GM12865 (cell line): Measurements from ENCODE around the gene YPEL5.
A peak's percentile ranks its signal among the peaks of the same experiment; 100 is the strongest.
"Not testable (repeated sequence)": the region's sequence is repeated elsewhere in the genome, so short reads cannot be mapped to it uniquely, and the experiment has no call there.

Experiments
- DNase-seq: peaks from one replicate; pipeline ENCODE4 v3.0.0; 2010; ENCODE audit warnings: low read depth
- H3K4me3 ChIP-seq: 2 replicates; pipeline ENCODE4 v1.5.1; 2011; ENCODE audit warnings: mild to moderate bottlenecking, low read depth, low read length, control low read depth
- TF ChIP-seq, protein P1 (sequence below): IDR thresholded peaks from 2 replicates; pipeline ENCODE4 v1.5.1; 2011; ENCODE audit warnings: low read length, control low read depth, low read depth, inconsistent platforms; ENCODE audit not compliant: insufficient read depth; ENCODE audit errors: missing control alignments

Gene YPEL5

DNA sequence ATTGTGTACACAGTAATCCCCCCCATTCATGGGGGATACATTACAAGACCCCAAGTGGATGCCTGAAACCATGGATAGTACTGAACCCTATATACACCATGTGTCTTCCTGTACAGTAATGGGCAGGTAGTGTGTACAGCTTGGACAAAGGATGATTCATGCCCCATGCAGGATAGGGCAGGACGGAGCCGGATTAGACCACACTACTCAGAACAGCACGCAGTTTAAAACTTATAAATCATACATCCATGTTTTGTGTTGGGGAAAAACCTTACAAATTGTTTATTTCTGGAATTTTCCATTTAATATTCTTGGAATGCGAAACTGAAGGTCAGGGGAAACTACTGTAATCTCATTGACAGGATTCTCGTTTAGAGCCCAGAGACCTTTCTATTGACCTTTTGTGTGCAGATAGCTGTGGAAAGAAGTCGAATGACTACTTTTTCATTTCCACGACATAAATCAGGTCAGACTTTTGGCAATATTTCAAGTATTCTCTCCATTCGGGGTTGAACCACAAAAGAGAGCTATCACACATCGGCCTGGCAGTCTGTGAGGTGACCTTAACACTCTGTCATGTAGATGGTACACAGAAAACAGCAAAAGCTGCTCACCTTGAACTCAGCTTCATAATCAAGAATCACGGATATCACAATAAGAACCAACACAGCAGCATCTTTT, 9.9 kb upstream of the YPEL5 start:
- TF ChIP-seq, protein P1, sequence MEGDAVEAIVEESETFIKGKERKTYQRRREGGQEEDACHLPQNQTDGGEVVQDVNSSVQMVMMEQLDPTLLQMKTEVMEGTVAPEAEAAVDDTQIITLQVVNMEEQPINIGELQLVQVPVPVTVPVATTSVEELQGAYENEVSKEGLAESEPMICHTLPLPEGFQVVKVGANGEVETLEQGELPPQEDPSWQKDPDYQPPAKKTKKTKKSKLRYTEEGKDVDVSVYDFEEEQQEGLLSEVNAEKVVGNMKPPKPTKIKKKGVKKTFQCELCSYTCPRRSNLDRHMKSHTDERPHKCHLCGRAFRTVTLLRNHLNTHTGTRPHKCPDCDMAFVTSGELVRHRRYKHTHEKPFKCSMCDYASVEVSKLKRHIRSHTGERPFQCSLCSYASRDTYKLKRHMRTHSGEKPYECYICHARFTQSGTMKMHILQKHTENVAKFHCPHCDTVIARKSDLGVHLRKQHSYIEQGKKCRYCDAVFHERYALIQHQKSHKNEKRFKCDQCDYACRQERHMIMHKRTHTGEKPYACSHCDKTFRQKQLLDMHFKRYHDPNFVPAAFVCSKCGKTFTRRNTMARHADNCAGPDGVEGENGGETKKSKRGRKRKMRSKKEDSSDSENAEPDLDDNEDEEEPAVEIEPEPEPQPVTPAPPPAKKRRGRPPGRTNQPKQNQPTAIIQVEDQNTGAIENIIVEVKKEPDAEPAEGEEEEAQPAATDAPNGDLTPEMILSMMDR, result no peak
- DNase-seq, result no peak
- no peak overlapping the region for H3K4me3 ChIP-seq

DNA sequence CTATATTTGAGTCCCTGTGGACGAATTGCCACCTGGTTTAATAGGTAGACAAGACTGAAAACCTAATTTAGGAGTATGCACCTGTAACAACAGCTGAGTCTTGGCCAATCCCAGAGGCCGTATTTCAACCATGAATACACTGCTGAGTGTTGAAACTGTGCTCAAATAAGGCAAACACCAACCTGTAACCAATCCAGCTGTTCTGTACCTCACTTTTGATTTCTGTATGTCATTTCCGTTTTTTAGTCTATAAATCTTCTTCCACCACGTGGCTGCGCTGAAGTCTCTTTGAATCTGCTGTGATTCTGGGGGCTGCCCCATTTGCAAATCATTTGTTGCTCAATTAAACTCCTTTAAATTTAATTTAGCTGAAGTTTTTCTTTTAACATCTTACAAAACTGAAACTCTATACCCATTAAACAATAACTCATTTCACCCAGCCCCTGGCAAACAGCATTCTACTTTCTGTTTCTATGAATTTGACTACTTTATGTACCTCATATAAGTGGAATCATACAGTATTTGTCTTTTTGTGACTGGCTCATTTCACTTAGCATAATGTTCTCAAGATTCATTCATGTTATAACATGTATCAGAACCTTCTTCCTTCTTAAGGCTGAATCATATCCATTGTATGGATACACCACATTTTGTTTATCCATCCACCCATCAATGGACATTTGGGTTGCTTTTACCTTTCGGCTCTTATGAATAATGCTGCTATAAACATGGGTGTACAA, 7.5 kb upstream of the YPEL5 start:
- H3K4me3 ChIP-seq, result no peak overlapping the region
- TF ChIP-seq, protein P1, result no peak
- DNase-seq, result peak; percentile 56

DNA sequence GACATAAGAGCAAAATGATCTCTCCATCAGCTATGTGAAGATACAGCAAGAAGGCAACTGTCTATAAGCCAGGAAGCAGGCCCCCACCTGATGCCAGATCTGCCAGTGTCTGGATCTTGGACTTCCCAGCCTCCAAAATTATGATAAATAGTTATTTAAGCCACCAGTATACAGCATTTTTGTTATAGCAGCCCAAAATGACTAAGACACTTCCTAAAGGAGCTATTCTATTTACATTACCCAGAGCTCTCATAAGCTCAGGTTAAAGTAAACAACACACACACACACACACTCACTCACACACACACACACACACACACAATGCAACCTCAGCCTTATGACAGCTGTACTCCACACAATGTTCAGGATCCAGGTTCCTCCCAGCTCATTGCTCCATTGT, 5.7 kb upstream of the YPEL5 start:
- TF ChIP-seq, protein P1, result no peak

DNA sequence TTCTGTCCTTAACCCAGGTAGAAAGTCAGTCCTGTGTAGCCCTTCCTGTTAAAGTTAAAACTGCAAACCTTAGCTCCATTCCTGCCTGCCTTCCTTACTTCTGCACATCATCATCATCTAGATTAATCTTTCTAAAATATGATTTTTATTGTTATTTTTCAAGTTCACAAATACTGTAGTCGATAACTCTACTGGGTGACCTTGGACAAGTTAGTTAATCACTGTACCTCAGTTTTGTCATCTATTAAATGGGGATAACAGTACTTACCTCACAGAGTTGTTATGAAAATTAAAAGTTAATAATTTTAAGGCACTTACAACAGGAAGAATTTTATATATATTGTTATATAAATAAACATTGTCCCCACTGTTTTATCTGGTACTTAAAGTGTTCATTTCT, 2.5 kb upstream of the YPEL5 start:
- DNase-seq, result no peak
- no peak overlapping the region for H3K4me3 ChIP-seq
- TF ChIP-seq, protein P1, result no peak

More for the DNA sequence above, 5.7 kb upstream of the YPEL5 start:
- H3K4me3 ChIP-seq, result no peak overlapping the region
- no peak for DNase-seq

DNA sequence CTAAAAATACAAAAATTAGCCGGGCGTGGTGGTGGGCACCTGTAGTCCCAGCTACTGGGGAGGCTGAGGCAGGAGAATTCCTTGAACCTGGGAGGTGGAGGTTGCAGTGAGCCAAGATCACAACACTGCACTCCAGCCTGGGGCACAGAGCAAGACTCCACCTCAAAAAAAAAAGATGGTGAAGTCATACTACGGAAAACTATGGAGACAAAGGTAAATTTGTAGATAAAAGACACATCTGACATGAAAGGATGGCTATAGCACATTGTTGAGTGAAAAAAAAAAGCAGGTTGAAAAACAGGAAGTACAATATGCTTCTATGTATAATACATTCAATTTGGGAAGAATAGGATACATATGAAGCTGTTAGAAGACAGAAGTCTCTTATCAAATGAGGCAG, 1.9 kb upstream of the YPEL5 start:
- not testable (repeated sequence) for DNase-seq, H3K4me3 ChIP-seq

DNA sequence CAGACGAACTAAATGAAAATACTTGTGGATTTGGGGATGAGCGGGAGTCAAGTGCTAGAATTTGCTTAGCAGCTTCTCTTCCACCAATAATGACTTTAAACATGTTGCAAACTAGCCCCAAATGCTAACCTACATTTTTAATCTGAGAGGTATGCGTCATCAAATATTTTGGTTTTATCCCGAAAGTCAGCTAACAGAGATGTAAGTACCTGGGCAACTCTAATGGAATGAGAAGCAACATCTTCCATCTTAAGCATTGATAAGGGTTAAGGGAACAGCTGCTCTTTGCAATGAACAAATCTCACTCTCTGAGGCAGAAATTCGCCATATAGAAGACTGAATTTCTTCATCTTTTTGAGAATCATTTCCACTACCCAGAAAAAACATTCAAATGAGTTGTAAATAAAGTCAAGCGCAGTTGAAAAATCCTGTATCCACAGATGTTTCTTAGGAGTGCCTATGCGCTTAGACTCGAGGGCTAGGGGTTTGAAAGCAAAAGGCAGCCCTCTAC, 926 bp upstream of the YPEL5 start:
- DNase-seq, result no peak
- H3K4me3 ChIP-seq, result peak overlapping the region; percentile 57
- TF ChIP-seq, protein P1, result no peak

DNA sequence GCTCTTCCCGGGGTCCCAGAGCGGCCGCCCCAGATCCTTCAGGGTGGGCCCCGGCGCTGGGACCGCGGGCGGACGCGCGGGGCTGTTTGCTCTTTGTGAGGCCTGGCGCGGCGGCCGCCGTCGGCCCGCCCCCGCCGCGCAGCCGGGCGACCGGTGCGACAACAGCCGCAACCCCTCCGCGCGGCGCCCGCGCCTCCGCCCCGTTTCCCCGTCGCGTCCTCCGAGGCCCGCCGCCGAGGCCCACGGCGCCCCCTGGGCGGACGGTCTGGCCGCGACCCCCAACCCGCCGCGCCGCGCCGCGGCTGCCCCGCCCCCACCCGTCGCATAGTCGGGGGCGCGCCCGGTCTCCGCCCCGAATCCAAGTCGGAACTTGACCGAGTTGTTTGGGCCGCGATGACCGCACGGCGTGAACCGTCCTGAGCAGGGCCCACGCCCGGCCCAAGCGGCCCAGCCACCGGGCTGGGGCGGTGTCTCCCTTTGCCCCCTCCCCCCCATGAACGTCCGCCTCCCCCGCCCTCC, 448 bp downstream of the YPEL5 start:
- peak overlapping the region; percentile 93 for H3K4me3 ChIP-seq
- DNase-seq, result no peak
- TF ChIP-seq, protein P1, result no peak
